Mammary epithelial cell (primary cell): ENCODE measurements around the gene AGR2.

Experiments used
- CTCF ChIP-seq, 2 donors: IDR thresholded peaks in 1 of 2; conservative IDR thresholded peaks in 1 of 2; 2 replicates each; pipeline ENCODE4 v1.5.1; 2011 to 2012; ENCODE audit warnings: inconsistent platforms in 2 of 2, low read length in 2 of 2, mild to moderate bottlenecking in 2 of 2, control low read depth in 1 of 2, low read depth in 1 of 2; ENCODE audit not compliant: insufficient read depth in 1 of 2; ENCODE audit errors: extremely low read depth in 1 of 2
- EZH2 ChIP-seq: IDR thresholded peaks from 2 replicates; pipeline ENCODE4 v1.6.1; 2012; ENCODE audit warnings: low read length, inconsistent platforms, borderline replicate concordance

GRCh38 chr7:16786257-16786656, 18.5 kb downstream of the AGR2 start:
- TF ChIP-seq CTCF (conservative IDR thresholded peaks at IDR 0.05 in 1 of 2, IDR thresholded peaks at IDR 0.05 in 1 of 2; ENCODE audit: extremely low read depth in 1 of 2, insufficient read depth in 1 of 2, low read depth in 1 of 2, low read length in 2 of 2) (no peak), EZH2 (no peak)
